Colonic mucosa (tissue), 4 donors: Measurements from ENCODE around the gene FFAR1. TPM values are rescaled to one million over a fixed set of nuclear protein-coding genes. Genes with fewer than 3 reads are reported as not detected.

Experiments
- DNase-seq: peaks from one replicate; pipeline ENCODE4 v3.0.0-alpha.2; 2020
- H3K27ac ChIP-seq: fragments of 200-600 bp; one replicate; pipeline ENCODE4 v1.8.0; 2021
- H3K27me3 ChIP-seq: fragments of 200-600 bp; one replicate; pipeline ENCODE4 v1.8.0; 2021
- H3K36me3 ChIP-seq: fragments of 200-600 bp; one replicate; pipeline ENCODE4 v1.8.0; 2021
- H3K4me1 ChIP-seq: fragments of 200-600 bp; one replicate; pipeline ENCODE4 v1.8.0; 2021; ENCODE audit warnings: mild to moderate bottlenecking
- H3K4me3 ChIP-seq: fragments of 200-600 bp; one replicate; pipeline ENCODE4 v1.8.0; 2021
- H3K9ac ChIP-seq, 2 donors: one replicate each; pipeline ENCODE4 v1.7.0; 2013; ENCODE audit warnings: control low read depth in 2 of 2, low read depth in 2 of 2, low read length in 2 of 2
- H3K9me3 ChIP-seq: fragments of 200-600 bp; one replicate; pipeline ENCODE4 v1.8.0; 2021
- intact Hi-C: fragments of 100-400 bp; cut with DNase I; formaldehyde crosslinking; loops from one replicate; pipeline ENCODE4 v1.14.1; 2022
- total RNA-seq, 2 donors: library from RNA; stranded (reverse); fragmentation: NEBNext Ultra II Directional in 1 of 2; extraction: Animal tissue kit (Norgen Biotek cat#: 25700) in 1 of 2; gene quantifications; one replicate each; pipeline ENCODE4 v1.2.1, GENCODE V29; 2021
- TF ChIP-seq, protein P1 (sequence below): fragments of 200-600 bp; IDR thresholded peaks from one replicate; pipeline ENCODE4 v1.8.0; 2022; ENCODE audit warnings: antibody characterized with exemption, mild to moderate bottlenecking
- donor health status: healthy.
- donor health status: DM: no; HTN: no; CAD: no.
- donor health status: DM: no; HTN: no; CAD: no.

Gene FFAR1
- total RNA-seq, 2 donors from 2014 or later: not detected

DNA sequence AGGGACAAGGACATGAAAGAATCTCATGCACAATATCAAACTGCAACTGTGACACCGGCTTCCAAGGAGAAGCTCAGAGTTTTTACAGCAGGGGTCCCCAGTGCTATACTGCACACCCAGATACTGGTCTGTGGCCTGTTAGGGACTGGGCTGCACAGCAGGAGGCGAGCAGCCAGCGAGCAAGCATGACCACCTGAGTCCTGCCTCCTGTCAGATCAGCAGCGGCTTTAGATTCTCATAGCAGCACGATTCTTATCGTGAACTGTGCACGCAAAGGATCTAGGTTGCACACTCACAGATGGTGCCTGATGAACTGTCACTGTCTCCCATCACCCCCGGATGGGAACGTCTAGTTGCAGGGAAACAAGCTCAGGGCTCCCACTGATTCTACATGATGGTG is 31.8 kb upstream of the FFAR1 start:
- intact Hi-C loops: no loop called here
- Histone ChIP-seq H3K27ac (no peak overlapping the region), H3K27me3 (no peaks in the 10 kb centered on the region), H3K9me3 (no peaks in the 10 kb centered on the region), H3K4me3 (no peak overlapping the region), H3K36me3 (no peaks in the 10 kb centered on the region), H3K4me1 (no peaks in the 10 kb centered on the region), H3K9ac (no peak overlapping the region)
- TF ChIP-seq, protein P1, sequence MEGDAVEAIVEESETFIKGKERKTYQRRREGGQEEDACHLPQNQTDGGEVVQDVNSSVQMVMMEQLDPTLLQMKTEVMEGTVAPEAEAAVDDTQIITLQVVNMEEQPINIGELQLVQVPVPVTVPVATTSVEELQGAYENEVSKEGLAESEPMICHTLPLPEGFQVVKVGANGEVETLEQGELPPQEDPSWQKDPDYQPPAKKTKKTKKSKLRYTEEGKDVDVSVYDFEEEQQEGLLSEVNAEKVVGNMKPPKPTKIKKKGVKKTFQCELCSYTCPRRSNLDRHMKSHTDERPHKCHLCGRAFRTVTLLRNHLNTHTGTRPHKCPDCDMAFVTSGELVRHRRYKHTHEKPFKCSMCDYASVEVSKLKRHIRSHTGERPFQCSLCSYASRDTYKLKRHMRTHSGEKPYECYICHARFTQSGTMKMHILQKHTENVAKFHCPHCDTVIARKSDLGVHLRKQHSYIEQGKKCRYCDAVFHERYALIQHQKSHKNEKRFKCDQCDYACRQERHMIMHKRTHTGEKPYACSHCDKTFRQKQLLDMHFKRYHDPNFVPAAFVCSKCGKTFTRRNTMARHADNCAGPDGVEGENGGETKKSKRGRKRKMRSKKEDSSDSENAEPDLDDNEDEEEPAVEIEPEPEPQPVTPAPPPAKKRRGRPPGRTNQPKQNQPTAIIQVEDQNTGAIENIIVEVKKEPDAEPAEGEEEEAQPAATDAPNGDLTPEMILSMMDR: no peak
- no peak for DNase-seq

DNA sequence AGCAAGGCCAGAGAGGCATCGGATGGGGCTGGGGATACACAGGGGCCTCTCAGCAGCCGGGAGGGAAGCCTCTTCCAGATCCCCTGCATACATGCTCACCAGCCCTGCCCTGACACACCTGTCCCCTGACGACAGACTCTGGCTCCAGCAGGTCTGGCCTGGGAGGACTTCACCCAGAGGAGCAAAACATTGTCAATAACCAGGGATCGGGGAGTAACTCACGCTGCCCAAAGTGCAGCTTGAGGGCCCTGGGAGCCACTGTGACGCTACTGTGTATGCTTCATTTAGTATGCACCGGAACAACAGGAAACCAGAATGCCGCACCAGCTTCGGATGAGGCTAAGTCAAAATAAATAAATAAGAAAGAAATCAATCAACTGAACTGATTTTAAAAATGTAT is 31.1 kb upstream of the FFAR1 start:
- Histone ChIP-seq H3K9me3 (no peaks in the 10 kb centered on the region), H3K36me3 (no peaks in the 10 kb centered on the region), H3K27ac (no peak overlapping the region), H3K27me3 (no peaks in the 10 kb centered on the region), H3K4me3 (no peak overlapping the region), H3K4me1 (no peaks in the 10 kb centered on the region), H3K9ac (no peak overlapping the region)
- DNase-seq: no peak
- TF ChIP-seq, protein P1: no peak
- intact Hi-C loops: no loop called here

DNA sequence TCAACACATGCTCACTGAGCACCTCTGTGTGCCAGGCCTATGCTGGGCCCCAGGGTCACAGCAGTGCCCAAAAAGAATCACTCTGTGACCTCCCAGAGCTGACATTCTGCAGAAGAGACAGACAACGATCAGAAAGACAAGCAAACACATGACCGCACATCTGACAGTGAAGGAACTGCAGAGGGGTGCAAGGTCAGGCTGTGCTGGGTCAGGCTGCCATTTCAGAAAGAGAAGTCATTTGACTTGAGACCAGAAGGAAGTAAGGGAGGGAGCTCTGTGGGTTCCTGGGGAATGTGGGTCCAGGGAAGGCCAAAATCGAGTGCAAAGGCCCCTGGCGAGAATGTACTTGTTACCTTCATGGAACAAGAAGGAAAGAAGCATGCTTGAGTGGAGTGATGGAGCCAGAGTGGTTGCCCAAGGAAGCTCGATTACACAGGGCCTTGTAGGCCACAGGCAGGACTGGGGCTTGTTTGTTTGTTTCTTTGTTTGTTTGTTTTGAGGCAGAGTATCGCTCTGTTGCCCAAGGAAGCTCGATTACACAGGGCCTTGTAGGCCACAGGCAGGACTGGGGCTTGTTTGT is 30.1 kb upstream of the FFAR1 start:
- no peak for DNase-seq
- no peaks in the 10 kb centered on the region for H3K27me3 ChIP-seq
- H3K27ac ChIP-seq: no peak overlapping the region
- no peaks in the 10 kb centered on the region for H3K36me3 ChIP-seq
- H3K9me3 ChIP-seq: no peaks in the 10 kb centered on the region
- H3K4me1 ChIP-seq: no peaks in the 10 kb centered on the region
- intact Hi-C loops: no loop called here
- H3K4me3 ChIP-seq: no peak overlapping the region
- H3K9ac ChIP-seq: no peak overlapping the region
- TF ChIP-seq, protein P1: no peak

DNA sequence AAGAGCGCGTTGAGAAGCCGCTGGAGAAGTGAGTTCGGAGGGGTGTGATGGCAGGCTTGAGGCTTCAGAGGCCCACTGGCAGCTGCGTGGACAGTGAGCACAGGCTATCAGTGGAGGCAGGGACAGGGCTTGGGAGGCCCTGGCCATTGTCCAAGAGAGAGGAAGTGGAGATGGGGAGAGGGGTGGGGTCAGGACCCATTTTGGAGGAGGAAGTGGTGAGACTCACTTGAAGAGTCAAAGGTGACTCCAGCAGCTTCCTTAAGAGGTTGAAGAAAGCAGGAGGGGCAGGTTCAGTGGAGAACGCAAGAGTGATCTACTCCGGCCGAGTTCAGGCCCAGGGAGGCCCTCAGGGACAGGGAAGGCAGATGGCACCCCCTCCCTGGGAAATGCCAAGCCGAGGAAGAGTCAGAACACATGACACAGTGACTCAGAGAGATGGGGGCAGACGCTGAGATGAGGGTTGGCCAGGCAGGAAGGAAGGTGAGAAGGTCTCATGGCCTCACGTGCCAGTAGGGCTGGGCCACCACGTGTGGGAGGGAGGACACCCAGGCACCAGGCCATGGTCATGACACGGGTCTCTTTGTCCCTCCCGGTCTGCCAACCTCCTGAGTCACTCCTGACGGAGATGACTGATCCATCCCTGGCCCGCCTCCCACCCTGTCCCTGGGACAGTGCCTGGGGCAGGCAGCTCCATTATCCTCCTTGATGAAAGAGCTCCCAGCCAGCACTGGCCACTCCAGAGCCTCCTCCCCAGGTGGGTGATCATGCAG is 28.8 kb upstream of the FFAR1 start:
- H3K27me3 ChIP-seq: no peaks in the 10 kb centered on the region
- H3K9me3 ChIP-seq: no peaks in the 10 kb centered on the region
- intact Hi-C loops: no loop called here
- no peaks in the 10 kb centered on the region for H3K4me1 ChIP-seq
- no peak overlapping the region for H3K4me3 ChIP-seq
- TF ChIP-seq, protein P1: no peak
- H3K27ac ChIP-seq: no peak overlapping the region
- DNase-seq: peak; percentile 32
- no peaks in the 10 kb centered on the region for H3K36me3 ChIP-seq
- no peak overlapping the region for H3K9ac ChIP-seq

DNA sequence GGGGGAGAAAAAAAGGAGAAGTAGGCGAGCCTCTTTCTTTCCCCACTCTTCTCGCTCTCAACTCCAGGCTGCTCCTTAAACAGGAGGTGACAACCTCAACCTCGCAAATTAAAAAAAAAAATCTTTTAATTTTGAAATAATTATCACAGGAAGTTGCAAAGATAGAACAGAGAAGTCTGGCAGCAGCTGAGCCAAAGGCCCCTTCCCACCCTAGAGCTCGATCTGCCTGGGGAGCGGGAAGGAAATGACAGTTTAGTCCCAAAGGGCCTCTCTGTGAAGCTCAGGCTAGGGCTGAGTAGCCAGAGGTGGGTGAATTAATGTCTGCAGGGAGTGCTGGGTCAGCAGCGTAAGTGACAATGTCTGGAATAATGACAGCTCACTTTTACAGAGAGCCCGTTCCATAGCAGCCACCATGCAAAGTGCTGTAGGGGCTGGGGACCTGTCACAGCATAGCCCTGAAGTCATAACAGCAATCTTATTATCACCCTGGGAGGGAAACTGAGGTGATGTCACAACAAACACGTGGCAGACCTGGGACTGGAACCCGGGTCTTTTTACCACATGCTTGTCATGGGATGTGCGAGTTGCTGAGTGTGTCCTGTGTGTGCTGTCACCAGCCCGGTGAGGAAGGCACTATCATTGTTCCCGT is 27.5 kb upstream of the FFAR1 start:
- Histone ChIP-seq H3K9me3 (no peaks in the 10 kb centered on the region), H3K4me1 (no peaks in the 10 kb centered on the region), H3K27ac (no peak overlapping the region), H3K4me3 (no peak overlapping the region), H3K36me3 (no peaks in the 10 kb centered on the region), H3K27me3 (no peaks in the 10 kb centered on the region), H3K9ac (no peak overlapping the region)
- intact Hi-C loops: no loop called here
- TF ChIP-seq, protein P1: no peak
- no peak for DNase-seq
